ENCODE measurements around the gene BEST2.

DNA sequence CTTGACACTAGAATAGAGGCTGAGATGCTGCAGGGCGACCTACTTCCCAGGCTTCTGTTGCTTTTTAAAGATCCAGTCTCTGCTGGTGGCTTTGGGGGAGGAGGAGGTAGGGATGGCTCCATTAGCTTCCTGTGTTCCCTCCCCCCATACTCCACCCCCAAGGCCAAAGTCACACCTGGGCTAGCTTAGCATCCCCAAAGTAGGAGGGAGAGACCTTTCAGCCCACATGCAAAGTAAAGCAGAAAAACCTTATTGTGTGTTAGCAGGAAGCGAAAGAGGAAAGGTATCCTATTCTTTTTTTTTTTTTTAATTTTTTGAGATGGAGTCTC lies 24.6 kb upstream of the BEST2 start:
- TF ChIP-seq NFIC (IDR thresholded peaks at IDR 0.05) (no peak), EGR1 (IDR thresholded peaks at IDR 0.05) (no peak), CEBPB (IDR thresholded peaks at IDR 0.05) (no peak), EP300 (IDR thresholded peaks at IDR 0.05; ENCODE audit: borderline replicate concordance) (no peak), TCF12 (IDR thresholded peaks at IDR 0.05; ENCODE audit: low read depth) (no peak), RAD21 (IDR thresholded peaks at IDR 0.05; ENCODE audit: low read depth) (no peak), CREB1 (IDR thresholded peaks at IDR 0.05; ENCODE audit: low read depth) (no peak)

Data from Ishikawa (cell line).